H9 (cell line): ENCODE measurements around the gene MAPK8. TPM values are rescaled to one million over a fixed set of nuclear protein-coding genes. Genes with fewer than 3 reads are reported as not detected.

Experiments
- DNase-seq: peaks from one replicate; pipeline ENCODE4 v3.0.0-alpha.2; 2017
- H2AFZ ChIP-seq: one replicate; pipeline ENCODE4 v1.6.1; 2013; ENCODE audit warnings: mild to moderate bottlenecking, low read length, control low read depth, moderate library complexity
- H2AK5ac ChIP-seq: 2 replicates; pipeline ENCODE4 v1.6.1; 2013; ENCODE audit warnings: low read length, control low read depth, mixed read lengths; ENCODE audit not compliant: insufficient read length
- H2BK120ac ChIP-seq: one replicate; pipeline ENCODE4 v1.6.1; 2013; ENCODE audit warnings: low read depth, mild to moderate bottlenecking, low read length, control low read depth, inconsistent platforms; ENCODE audit not compliant: poor library complexity, severe bottlenecking
- H2BK12ac ChIP-seq: 2 replicates; pipeline ENCODE4 v1.6.1; 2013; ENCODE audit warnings: low read length, control low read depth, mixed read lengths, low read depth; ENCODE audit not compliant: insufficient read length
- H2BK15ac ChIP-seq: 2 replicates; pipeline ENCODE4 v1.6.1; 2013; ENCODE audit warnings: low read depth, low read length, control low read depth
- H2BK20ac ChIP-seq: one replicate; pipeline ENCODE4 v1.6.1; 2013; ENCODE audit warnings: low read depth, mild to moderate bottlenecking, low read length, control low read depth, inconsistent platforms; ENCODE audit not compliant: poor library complexity, severe bottlenecking
- H2BK5ac ChIP-seq: 2 replicates; pipeline ENCODE4 v1.6.1; 2013; ENCODE audit warnings: low read length, control low read depth, mixed read lengths; ENCODE audit not compliant: insufficient read length
- H3K14ac ChIP-seq: 2 replicates; pipeline ENCODE4 v1.6.1; 2013; ENCODE audit warnings: low read length, control low read depth; ENCODE audit not compliant: insufficient read depth
- H3K18ac ChIP-seq: 2 replicates; pipeline ENCODE4 v1.6.1; 2013; ENCODE audit warnings: low read depth, mild to moderate bottlenecking, mixed read lengths, low read length, control low read depth; ENCODE audit not compliant: insufficient read length
- H3K23ac ChIP-seq: 2 replicates; pipeline ENCODE4 v1.6.1; 2013; ENCODE audit warnings: low read length, control low read depth, mixed read lengths, low read depth; ENCODE audit not compliant: insufficient read length
- H3K23me2 ChIP-seq: 2 replicates; pipeline ENCODE4 v1.6.1; 2013; ENCODE audit warnings: low read depth, mild to moderate bottlenecking, mixed read lengths, low read length, control low read depth; ENCODE audit not compliant: insufficient read length, poor library complexity, severe bottlenecking
- H3K27ac ChIP-seq: 2 replicates; pipeline ENCODE4 v1.5.1; 2013; ENCODE audit warnings: low read length, control low read depth, mixed read lengths, low read depth; ENCODE audit not compliant: insufficient read length
- H3K27me3 ChIP-seq: 2 replicates; pipeline ENCODE4 v1.6.1; 2013; ENCODE audit warnings: low read length, control low read depth, inconsistent platforms; ENCODE audit not compliant: insufficient read depth
- H3K4ac ChIP-seq: 2 replicates; pipeline ENCODE4 v1.6.1; 2013; ENCODE audit warnings: low read depth, mild to moderate bottlenecking, control low read depth, inconsistent platforms, low read length, moderate library complexity
- H3K4me1 ChIP-seq: 2 replicates; pipeline ENCODE4 v1.6.1; 2013; ENCODE audit warnings: low read length, control low read depth, inconsistent platforms; ENCODE audit not compliant: insufficient read depth
- H3K4me2 ChIP-seq: 2 replicates; pipeline ENCODE4 v1.6.1; 2013; ENCODE audit warnings: low read length, control low read depth, mixed read lengths; ENCODE audit not compliant: insufficient read length, insufficient read depth
- H3K56ac ChIP-seq: 2 replicates; pipeline ENCODE4 v1.6.1; 2013; ENCODE audit warnings: low read depth, mild to moderate bottlenecking, mixed read lengths, low read length, control low read depth; ENCODE audit not compliant: insufficient read length
- H3K79me1 ChIP-seq: 2 replicates; pipeline ENCODE4 v1.6.1; 2013; ENCODE audit warnings: low read depth, mild to moderate bottlenecking, moderate library complexity, low read length, control low read depth, inconsistent platforms; ENCODE audit not compliant: insufficient read depth, poor library complexity, severe bottlenecking
- H3K79me2 ChIP-seq: 2 replicates; pipeline ENCODE4 v1.6.1; 2013; ENCODE audit warnings: low read length, control low read depth, inconsistent platforms; ENCODE audit not compliant: insufficient read depth
- H3K9ac ChIP-seq: 2 replicates; pipeline ENCODE4 v1.6.1; 2013; ENCODE audit warnings: low read length, control low read depth, mixed read lengths; ENCODE audit not compliant: insufficient read length; ENCODE audit errors: extremely low read depth
- H3K9me3 ChIP-seq: one replicate; pipeline ENCODE4 v1.6.1; 2013; ENCODE audit warnings: low read depth, low read length, inconsistent platforms; ENCODE audit not compliant: control insufficient read depth
- H3T11ph ChIP-seq: one replicate; pipeline ENCODE4 v1.6.1; 2013; ENCODE audit warnings: mild to moderate bottlenecking, low read length, control low read depth, inconsistent platforms
- H4K20me1 ChIP-seq: one replicate; pipeline ENCODE4 v1.6.1; 2013; ENCODE audit not compliant: control insufficient read depth, insufficient read length, insufficient read depth
- H4K5ac ChIP-seq: 2 replicates; pipeline ENCODE4 v1.6.1; 2013; ENCODE audit warnings: low read depth, mild to moderate bottlenecking, mixed read lengths, low read length, control low read depth; ENCODE audit not compliant: insufficient read length
- H4K8ac ChIP-seq: replicated peaks from 2 replicates; pipeline ENCODE4 v1.6.1; 2013; ENCODE audit warnings: low read length, control low read depth, mixed read lengths, low read depth; ENCODE audit not compliant: insufficient read length
- H4K91ac ChIP-seq: 2 replicates; pipeline ENCODE4 v1.6.1; 2013; ENCODE audit warnings: low read depth, mild to moderate bottlenecking, moderate library complexity, mixed read lengths, low read length, control low read depth; ENCODE audit not compliant: insufficient read length
- H3K27ac Mint-ChIP-seq, 3 experiments: 2 replicates in 2 of 3; 3 replicates in 1 of 3; pipeline ENCODE4 v1.8.0; 2020 to 2021; ENCODE audit warnings: mixed read lengths in 3 of 3, mild to moderate bottlenecking in 1 of 3, moderate library complexity in 1 of 3
- H3K27me3 Mint-ChIP-seq: 2 replicates; pipeline ENCODE4 v1.8.0; 2021; ENCODE audit warnings: low read depth, mild to moderate bottlenecking, moderate library complexity, mixed read lengths
- H3K36me3 Mint-ChIP-seq, 3 experiments: 2 replicates in 2 of 3; 3 replicates in 1 of 3; pipeline ENCODE4 v1.8.0; 2020 to 2021; ENCODE audit warnings: low read depth in 3 of 3, mixed read lengths in 3 of 3; ENCODE audit not compliant: insufficient read depth in 1 of 3
- H3K4me1 Mint-ChIP-seq, 2 experiments: 2 replicates each; pipeline ENCODE4 v1.8.0; 2020; ENCODE audit warnings: mixed read lengths in 2 of 2
- H3K4me3 Mint-ChIP-seq, 2 experiments: 2 replicates in 1 of 2; 3 replicates in 1 of 2; pipeline ENCODE4 v1.8.0; 2020 to 2021; ENCODE audit warnings: mild to moderate bottlenecking in 2 of 2, mixed read lengths in 2 of 2, moderate library complexity in 1 of 2
- H3K9me3 Mint-ChIP-seq, 2 experiments: 2 replicates in 1 of 2; 3 replicates in 1 of 2; pipeline ENCODE4 v1.8.0; 2020; ENCODE audit warnings: mild to moderate bottlenecking in 2 of 2, mixed read lengths in 2 of 2, moderate library complexity in 1 of 2
- WGBS: extraction: QIAGEN DNeasy Blood & Tissue Kit; methylation state at CpG from one replicate; pipeline ENCODE4 v1.1.7; 2013; ENCODE audit warnings: missing lambda C conversion rate, low lambda C conversion rate, mixed read lengths; ENCODE audit not compliant: insufficient read length; ENCODE audit errors: extremely low coverage; 5-methylcytosine and 5-hydroxymethylcytosine counted together
- total RNA-seq: library from RNA; stranded (reverse); gene quantifications from 2 replicates; pipeline ENCODE4 v1.2.1, GENCODE V29; 2021
- TF ChIP-seq, protein P1 (sequence below): fragments of 200-600 bp; sonication (generic); conservative IDR thresholded peaks from 3 replicates; pipeline ENCODE4 v1.8.0; 2021; ENCODE audit warnings: antibody characterized with exemption, mild to moderate bottlenecking

MAPK8 gene
- total RNA-seq, 1 experiment from 2014 or later = 52.0 TPM

DNA sequence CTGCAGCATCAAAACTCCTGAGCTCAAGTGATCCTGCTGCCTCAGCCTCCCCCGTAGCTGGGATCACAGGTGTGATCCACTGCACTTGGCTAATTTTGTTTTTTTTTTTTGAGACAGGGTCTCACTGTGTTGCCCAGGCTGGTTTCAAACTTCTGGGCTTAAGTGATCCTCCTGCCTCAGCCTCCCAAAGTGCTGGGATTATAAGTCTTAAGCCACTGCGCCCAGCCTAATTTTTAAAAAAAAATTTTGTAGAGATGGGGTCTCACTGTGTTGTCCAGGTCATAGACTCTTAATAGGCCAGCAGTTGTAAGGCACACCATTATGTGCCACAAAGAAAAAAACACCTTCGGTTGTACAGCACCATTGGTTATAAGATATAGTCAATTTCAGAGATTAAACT, 122.4 kb downstream of the MAPK8 start:
- Mint-ChIP-seq H3K4me1 (no peaks in the 10 kb centered on the region), H3K9me3 (no peaks in the 10 kb centered on the region), H3K4me3 (no peak overlapping the region), H3K36me3 (peaks cover 0 to 28% (median 19%) of the 10 kb centered on the region in 3 experiments; a peak in 5 of 7 replicates), H3K27ac (no peak overlapping the region), H3K27me3 (no peaks in the 10 kb centered on the region)
- Histone ChIP-seq H3K4ac (no peak overlapping the region), H2AFZ (no peak overlapping the region), H3K18ac (no peak overlapping the region), H2BK15ac (no peak overlapping the region), H4K8ac (no peak overlapping the region), H3K56ac (no peak overlapping the region), H2BK5ac (no peak overlapping the region), H3K27ac (no peak overlapping the region), H3K23me2 (no peaks in the 10 kb centered on the region), H3T11ph (no peak overlapping the region), H2BK120ac (no peak overlapping the region), H3K4me2 (no peak overlapping the region), H2AK5ac (no peak overlapping the region), H3K4me1 (no peaks in the 10 kb centered on the region), H3K23ac (no peak overlapping the region), H4K5ac (no peak overlapping the region), H3K9me3 (no peaks in the 10 kb centered on the region), H3K14ac (no peak overlapping the region), H2BK12ac (no peak overlapping the region), H3K27me3 (no peaks in the 10 kb centered on the region), H2BK20ac (no peak overlapping the region), H4K91ac (no peak overlapping the region), H3K79me2 (no peaks in the 10 kb centered on the region), H3K9ac (no peak overlapping the region), H4K20me1 (no peaks in the 10 kb centered on the region), H3K79me1 (no peaks in the 10 kb centered on the region)
- no CpG with 5 or more reads among the region's 3 CpGs for WGBS
- TF ChIP-seq, protein P1, sequence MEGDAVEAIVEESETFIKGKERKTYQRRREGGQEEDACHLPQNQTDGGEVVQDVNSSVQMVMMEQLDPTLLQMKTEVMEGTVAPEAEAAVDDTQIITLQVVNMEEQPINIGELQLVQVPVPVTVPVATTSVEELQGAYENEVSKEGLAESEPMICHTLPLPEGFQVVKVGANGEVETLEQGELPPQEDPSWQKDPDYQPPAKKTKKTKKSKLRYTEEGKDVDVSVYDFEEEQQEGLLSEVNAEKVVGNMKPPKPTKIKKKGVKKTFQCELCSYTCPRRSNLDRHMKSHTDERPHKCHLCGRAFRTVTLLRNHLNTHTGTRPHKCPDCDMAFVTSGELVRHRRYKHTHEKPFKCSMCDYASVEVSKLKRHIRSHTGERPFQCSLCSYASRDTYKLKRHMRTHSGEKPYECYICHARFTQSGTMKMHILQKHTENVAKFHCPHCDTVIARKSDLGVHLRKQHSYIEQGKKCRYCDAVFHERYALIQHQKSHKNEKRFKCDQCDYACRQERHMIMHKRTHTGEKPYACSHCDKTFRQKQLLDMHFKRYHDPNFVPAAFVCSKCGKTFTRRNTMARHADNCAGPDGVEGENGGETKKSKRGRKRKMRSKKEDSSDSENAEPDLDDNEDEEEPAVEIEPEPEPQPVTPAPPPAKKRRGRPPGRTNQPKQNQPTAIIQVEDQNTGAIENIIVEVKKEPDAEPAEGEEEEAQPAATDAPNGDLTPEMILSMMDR = no peak
- no peak for DNase-seq
